Measurements from ENCODE around the gene ZCCHC7. TPM values are rescaled to one million over a fixed set of nuclear protein-coding genes. Genes with fewer than 3 reads are reported as not detected.

ZCCHC7 gene
- total RNA-seq, 4 donors from 2014 or later: 12.4 to 56.9 (median 17.7) TPM

DNA sequence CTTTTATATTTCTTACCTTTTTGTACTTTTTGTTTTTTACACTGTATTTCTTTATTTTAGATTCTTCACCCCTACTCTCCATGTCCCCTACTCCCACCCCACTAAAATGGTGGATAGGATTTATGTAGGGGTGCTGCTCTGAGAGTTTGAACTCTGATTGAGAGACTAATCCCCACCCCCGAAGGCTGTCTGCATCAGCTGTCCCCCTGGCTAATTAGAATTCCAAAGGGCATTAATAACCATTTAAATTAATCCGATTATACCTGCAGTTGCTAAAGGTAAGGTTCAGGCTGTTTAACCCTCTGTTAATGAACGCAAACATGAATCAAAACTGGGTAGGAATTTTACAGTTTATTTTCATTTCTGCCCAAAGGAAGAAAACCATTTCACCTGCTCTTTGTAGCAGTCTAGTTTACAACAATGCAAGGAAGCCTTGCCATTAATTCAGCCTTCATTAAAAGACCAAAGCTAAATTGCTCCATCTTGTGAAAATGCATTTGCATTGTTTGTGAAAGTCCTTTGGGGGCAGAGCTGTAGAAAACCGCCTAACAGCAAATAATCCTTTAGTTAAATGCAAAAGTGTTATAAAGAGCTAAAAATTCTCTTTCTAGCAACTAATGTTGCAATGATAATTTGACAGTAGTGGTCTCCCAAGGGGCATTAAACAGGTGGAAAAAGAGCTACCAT lies 71.2 kb downstream of the ZCCHC7 start:
- H3K9me3 ChIP-seq: no peaks in the 10 kb centered on the region
- no peak overlapping the region for H3K27ac ChIP-seq
- H3K4me3 ChIP-seq: no peak overlapping the region
- DNase-seq: no peak
- peaks cover 0 to 4% (median 0%) of the 10 kb centered on the region in 4 donors for H3K4me1 ChIP-seq
- TF ChIP-seq, protein P1, sequence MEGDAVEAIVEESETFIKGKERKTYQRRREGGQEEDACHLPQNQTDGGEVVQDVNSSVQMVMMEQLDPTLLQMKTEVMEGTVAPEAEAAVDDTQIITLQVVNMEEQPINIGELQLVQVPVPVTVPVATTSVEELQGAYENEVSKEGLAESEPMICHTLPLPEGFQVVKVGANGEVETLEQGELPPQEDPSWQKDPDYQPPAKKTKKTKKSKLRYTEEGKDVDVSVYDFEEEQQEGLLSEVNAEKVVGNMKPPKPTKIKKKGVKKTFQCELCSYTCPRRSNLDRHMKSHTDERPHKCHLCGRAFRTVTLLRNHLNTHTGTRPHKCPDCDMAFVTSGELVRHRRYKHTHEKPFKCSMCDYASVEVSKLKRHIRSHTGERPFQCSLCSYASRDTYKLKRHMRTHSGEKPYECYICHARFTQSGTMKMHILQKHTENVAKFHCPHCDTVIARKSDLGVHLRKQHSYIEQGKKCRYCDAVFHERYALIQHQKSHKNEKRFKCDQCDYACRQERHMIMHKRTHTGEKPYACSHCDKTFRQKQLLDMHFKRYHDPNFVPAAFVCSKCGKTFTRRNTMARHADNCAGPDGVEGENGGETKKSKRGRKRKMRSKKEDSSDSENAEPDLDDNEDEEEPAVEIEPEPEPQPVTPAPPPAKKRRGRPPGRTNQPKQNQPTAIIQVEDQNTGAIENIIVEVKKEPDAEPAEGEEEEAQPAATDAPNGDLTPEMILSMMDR (IDR thresholded peaks at IDR 0.05): no peak
- no peak for TF ChIP-seq POLR2A (IDR thresholded peaks at IDR 0.05)
- no peaks in the 10 kb centered on the region for H3K27me3 ChIP-seq
- no peaks in the 10 kb centered on the region for H3K36me3 ChIP-seq

DNA sequence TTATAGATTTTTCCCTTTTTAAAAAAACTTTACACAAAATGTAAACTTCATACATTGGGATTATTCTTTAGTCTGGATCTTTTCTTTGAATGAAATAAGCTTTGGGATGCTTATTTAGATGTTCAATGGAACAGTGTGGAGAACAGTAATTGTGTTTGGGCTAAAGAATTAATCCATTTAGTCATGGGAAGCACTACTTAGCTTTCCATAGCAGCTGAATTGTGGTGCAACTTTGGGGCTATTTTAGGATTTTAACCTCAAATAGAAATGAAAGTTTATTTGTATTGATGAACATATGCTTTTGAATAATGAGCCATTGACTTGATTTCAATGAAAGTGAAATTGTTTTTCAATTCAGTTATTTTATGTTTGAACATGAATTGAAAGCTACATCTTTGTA lies 72.4 kb downstream of the ZCCHC7 start:
- Histone ChIP-seq H3K4me3 (no peak overlapping the region), H3K27me3 (no peaks in the 10 kb centered on the region), H3K27ac (no peak overlapping the region), H3K9me3 (no peaks in the 10 kb centered on the region), H3K4me1 (peaks cover 0 to 7% (median 0%) of the 10 kb centered on the region in 4 donors), H3K36me3 (no peaks in the 10 kb centered on the region)
- TF ChIP-seq, protein P1 (IDR thresholded peaks at IDR 0.05): no peak
- no peak for TF ChIP-seq POLR2A (IDR thresholded peaks at IDR 0.05)
- DNase-seq: no peak

DNA sequence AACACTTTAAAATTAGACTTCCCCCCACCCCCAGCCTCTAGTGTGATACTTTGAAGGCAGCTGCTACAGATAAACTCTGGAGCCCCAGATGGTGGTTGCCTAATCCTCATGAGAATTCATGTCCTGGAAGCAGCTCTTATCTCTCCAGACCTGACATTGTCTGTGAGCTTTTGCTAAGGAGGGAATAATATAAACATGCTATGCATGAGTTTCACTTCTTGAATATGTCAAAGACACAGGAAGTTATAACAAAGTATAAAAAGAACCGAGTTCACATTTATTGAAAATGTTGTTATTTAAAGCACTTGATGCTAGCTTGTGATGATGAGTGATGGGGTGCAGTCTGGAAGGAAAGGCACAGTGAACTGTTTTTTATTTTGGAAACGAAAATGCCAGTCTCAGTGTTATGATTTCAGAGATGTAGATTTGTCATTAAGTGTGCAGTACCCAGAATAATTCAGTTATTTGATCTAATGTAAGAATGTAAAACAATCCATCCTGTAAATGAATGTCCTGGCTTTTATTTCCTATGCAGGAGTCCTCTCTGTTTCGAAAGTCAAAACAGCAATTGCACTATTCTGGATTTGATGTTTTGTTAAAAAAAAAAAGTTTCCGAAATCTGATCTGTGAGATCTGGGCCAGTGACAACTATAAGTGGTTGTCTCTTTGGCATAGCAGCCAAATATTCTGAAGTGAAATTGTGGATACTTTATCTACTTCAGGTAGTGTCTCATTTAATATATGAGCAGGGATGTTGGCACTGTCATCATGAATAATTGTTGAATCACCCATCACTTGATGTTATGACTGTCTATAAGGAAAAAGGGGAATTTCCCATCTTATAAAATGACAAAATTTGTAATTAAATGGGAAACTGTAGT lies 77.0 kb downstream of the ZCCHC7 start:
- H3K36me3 ChIP-seq: no peaks in the 10 kb centered on the region
- H3K4me3 ChIP-seq: no peak overlapping the region
- no peaks in the 10 kb centered on the region for H3K9me3 ChIP-seq
- TF ChIP-seq, protein P1 (IDR thresholded peaks at IDR 0.05): no peak
- TF ChIP-seq POLR2A (IDR thresholded peaks at IDR 0.05): no peak
- peak overlapping the region in 2 of 4 donors; percentile 3 to 55 for H3K27ac ChIP-seq
- peak in 2 of 3 donors; percentile 54 to 63 for DNase-seq
- peaks cover 0 to 11% (median 0%) of the 10 kb centered on the region in 4 donors for H3K4me1 ChIP-seq
- no peaks in the 10 kb centered on the region for H3K27me3 ChIP-seq

DNA sequence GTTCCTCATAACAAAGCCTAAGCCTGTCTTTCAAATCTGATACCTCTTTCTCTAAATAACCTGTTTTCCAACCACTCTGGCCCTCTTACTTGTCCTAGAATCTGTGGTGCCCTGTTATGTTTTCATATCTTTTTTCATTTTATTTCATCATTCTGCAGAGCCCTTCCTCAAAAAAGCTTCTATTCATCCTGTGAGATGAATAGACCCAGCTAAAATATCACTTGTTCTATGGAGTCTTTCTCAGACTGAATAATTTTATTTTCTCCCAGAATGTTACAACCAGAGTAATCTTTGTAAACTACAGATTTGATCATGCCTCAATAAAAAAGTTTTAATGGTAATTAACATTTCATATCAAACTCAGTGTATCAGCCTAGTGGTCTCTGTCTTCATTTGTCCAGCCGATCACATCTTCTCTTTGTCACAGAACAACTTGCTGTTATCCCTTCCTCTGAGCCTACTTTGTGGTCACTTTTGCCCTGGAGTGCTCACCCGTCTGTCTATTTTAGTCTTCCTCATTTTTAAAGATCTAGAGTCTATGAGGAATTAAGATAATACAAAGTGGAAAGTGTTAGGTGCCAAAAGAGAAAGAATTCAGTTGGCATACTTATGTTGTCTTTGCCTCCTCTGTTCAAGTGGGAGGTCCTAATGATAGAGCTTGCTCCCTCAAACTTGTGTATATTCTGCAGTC lies 77.8 kb downstream of the ZCCHC7 start:
- no peak overlapping the region for H3K4me3 ChIP-seq
- H3K4me1 ChIP-seq: peaks cover 0 to 11% (median 0%) of the 10 kb centered on the region in 4 donors
- H3K36me3 ChIP-seq: no peaks in the 10 kb centered on the region
- H3K27me3 ChIP-seq: no peaks in the 10 kb centered on the region
- DNase-seq: no peak
- TF ChIP-seq, protein P1 (IDR thresholded peaks at IDR 0.05): no peak
- no peak for TF ChIP-seq POLR2A (IDR thresholded peaks at IDR 0.05)
- H3K27ac ChIP-seq: peak overlapping the region in 2 of 4 donors; percentile 3 to 55
- H3K9me3 ChIP-seq: no peaks in the 10 kb centered on the region

DNA sequence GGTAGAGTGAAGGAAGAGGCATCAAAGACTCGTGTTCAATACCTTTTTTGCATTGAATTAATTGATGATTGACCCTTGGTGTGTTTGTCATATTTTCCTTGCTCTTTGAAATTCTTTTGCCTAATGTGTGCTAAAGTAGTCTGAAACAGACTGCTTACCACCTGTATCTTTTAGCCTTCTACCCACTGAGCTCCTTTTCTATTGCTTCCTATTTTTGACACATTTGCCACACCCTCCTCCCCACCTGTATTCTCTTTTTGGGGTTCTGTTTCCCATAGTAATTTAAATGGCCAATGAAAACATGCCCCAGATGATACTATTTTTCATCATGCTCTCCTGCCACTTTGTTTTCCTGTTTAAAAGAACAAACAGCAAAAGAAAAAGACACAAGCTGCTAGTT lies 78.5 kb downstream of the ZCCHC7 start:
- TF ChIP-seq, protein P1 (IDR thresholded peaks at IDR 0.05): no peak
- no peak for TF ChIP-seq POLR2A (IDR thresholded peaks at IDR 0.05)
- Histone ChIP-seq H3K9me3 (no peaks in the 10 kb centered on the region), H3K4me1 (peaks cover 0 to 11% (median 0%) of the 10 kb centered on the region in 4 donors), H3K36me3 (no peaks in the 10 kb centered on the region), H3K27me3 (no peaks in the 10 kb centered on the region), H3K27ac (peak overlapping the region in 1 of 4 donors; percentile 55), H3K4me3 (no peak overlapping the region)
- DNase-seq: no peak
